Ishikawa (cell line): ENCODE results near the gene NDC1.

Experiments
- CEBPB ChIP-seq: IDR thresholded peaks from 2 replicates; pipeline ENCODE4 v1.6.1; 2012
- CREB1 ChIP-seq: IDR thresholded peaks from 2 replicates; pipeline ENCODE4 v1.6.1; 2012; ENCODE audit warnings: low read depth
- EGR1 ChIP-seq: IDR thresholded peaks from 2 replicates; pipeline ENCODE4 v1.6.1; 2012
- EP300 ChIP-seq: IDR thresholded peaks from 2 replicates; pipeline ENCODE4 v1.6.1; 2012; ENCODE audit warnings: borderline replicate concordance
- FOXM1 ChIP-seq: IDR thresholded peaks from 2 replicates; pipeline ENCODE4 v1.6.1; 2012; ENCODE audit warnings: low read depth, borderline replicate concordance
- NFIC ChIP-seq: IDR thresholded peaks from 2 replicates; pipeline ENCODE4 v1.6.1; 2012
- RAD21 ChIP-seq: IDR thresholded peaks from 2 replicates; pipeline ENCODE4 v1.6.1; 2012; ENCODE audit warnings: low read depth
- TAF1 ChIP-seq: IDR thresholded peaks from 2 replicates; pipeline ENCODE4 v1.6.1; 2012; ENCODE audit warnings: low read depth, mild to moderate bottlenecking
- TCF12 ChIP-seq: IDR thresholded peaks from 2 replicates; pipeline ENCODE4 v1.6.1; 2012; ENCODE audit warnings: low read depth
- TEAD4 ChIP-seq: IDR thresholded peaks from 2 replicates; pipeline ENCODE4 v1.6.1; 2012
- YY1 ChIP-seq: IDR thresholded peaks from 2 replicates; pipeline ENCODE4 v1.6.1; 2012; ENCODE audit warnings: low read depth
- ZBTB7A ChIP-seq: IDR thresholded peaks from 2 replicates; pipeline ENCODE4 v1.6.1; 2012; ENCODE audit warnings: low read depth
- TF ChIP-seq, protein P1 (sequence below): IDR thresholded peaks from 2 replicates; pipeline ENCODE4 v1.6.1; 2012
- TF ChIP-seq, protein P2 (sequence below): IDR thresholded peaks from 2 replicates; pipeline ENCODE4 v1.6.1; 2012
- TF ChIP-seq, protein P3 (sequence below): IDR thresholded peaks from 2 replicates; pipeline ENCODE4 v1.6.1; 2012; ENCODE audit warnings: low read depth, mild to moderate bottlenecking

The NDC1 gene

DNA sequence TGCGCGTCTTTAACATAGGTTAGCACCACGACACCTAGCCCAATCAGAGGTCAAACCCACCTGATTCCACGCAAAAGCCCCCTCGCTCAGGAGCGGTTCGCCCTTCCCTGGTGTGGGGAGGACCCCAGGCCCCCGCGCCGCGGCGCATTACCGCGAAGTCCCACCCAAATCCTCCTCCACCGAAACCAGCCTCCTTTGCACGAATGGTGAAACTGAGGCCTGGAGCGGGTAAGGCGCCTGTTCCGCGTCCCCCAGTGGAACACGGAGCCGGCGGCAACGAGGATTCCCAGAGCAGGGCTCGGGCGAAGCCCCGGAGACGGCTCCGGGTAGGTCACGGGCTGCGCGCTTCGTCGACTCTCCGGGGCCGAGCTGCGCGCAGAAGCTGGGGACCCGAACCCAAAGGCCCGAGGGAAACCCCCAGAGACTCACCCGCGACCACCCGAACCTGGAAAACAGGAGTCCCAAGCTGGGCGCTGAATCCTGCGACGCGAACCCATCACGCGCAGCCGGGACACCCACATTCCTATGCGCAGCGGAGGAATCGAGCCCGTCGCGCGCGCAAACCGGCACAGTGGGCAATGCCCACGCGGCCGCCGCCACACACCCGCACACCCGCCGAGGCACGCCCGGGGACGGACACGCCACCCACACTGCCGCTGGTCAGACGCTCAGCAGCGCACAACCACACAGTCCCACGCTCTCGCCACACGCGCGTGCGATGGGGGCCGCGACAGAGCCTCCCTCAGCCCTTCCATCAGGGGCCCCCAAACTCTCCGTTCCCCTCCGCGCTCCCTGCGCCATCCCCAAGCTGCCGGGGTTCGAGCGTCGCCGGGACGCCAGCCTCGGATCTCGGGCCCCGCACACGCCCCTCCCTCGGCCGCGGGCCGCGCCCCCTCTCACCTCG lies 99.6 kb downstream of the NDC1 start:
- no peak for TF ChIP-seq NFIC
- no peak; the same call in 1 of the 2 replicates for TF ChIP-seq ZBTB7A
- TF ChIP-seq, protein P1, sequence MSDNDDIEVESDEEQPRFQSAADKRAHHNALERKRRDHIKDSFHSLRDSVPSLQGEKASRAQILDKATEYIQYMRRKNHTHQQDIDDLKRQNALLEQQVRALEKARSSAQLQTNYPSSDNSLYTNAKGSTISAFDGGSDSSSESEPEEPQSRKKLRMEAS = peak; percentile 52; the same call in 1 of the 2 replicates

DNA sequence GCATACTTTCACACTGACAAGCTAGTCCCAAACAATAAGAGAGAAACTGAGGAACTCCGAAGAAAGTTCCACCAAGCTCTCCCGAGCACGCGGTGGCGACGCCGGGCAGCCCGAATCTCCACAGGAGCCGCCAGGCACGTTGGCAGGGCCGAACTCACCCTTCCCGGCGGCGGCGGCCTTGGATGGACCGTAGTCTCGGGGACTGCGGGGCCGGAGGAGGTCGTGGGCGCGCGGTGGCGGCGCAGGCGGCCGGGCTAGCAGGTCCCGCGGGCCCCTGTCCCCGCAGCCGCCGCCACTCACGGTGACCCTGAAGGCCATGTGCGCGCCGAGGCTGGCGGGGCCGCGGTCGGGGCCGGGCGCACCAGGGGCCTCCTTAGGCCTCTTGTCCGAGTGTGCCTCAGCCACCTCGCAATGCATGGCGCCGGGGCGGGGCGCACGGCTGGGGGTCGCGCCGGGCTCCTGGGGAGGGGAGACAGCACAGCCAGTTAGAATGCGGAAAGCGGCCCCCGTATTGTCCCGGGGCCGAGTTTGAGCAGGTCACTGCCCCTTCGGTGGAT lies 100.4 kb downstream of the NDC1 start:
- no peak for TF ChIP-seq ZBTB7A
- TF ChIP-seq CREB1 = no peak
- TF ChIP-seq TAF1 = no peak
- no peak for TF ChIP-seq TEAD4
- TF ChIP-seq CEBPB = no peak
- no peak for TF ChIP-seq EP300
- no peak for TF ChIP-seq EGR1
- TF ChIP-seq, protein P1 = no peak
- TF ChIP-seq, protein P2, sequence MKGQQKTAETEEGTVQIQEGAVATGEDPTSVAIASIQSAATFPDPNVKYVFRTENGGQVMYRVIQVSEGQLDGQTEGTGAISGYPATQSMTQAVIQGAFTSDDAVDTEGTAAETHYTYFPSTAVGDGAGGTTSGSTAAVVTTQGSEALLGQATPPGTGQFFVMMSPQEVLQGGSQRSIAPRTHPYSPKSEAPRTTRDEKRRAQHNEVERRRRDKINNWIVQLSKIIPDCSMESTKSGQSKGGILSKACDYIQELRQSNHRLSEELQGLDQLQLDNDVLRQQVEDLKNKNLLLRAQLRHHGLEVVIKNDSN = no peak

DNA sequence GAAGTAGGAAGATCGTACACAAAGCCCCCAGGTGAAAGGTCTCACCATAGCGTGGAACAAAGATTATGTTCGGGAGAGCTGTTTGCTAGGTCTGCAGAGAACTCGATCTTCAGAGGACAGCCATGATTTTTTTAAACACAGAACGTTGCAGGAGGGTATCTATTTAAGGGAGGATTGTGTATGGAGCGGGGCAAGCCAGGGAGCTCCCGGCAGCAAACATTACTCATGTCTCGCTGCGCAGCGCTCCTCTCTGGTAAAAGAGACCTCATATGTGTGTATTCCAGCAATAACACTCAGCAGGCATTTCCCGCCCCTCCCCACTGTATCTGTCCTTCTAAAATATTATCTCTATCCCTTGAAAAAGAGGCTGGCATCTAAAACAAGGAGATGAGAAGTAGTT lies 101.8 kb downstream of the NDC1 start:
- TF ChIP-seq, protein P2 = no peak
- TF ChIP-seq, protein P1 = no peak
- TF ChIP-seq CEBPB (no peak), RAD21 (no peak), NFIC (no peak), TEAD4 (no peak)

DNA sequence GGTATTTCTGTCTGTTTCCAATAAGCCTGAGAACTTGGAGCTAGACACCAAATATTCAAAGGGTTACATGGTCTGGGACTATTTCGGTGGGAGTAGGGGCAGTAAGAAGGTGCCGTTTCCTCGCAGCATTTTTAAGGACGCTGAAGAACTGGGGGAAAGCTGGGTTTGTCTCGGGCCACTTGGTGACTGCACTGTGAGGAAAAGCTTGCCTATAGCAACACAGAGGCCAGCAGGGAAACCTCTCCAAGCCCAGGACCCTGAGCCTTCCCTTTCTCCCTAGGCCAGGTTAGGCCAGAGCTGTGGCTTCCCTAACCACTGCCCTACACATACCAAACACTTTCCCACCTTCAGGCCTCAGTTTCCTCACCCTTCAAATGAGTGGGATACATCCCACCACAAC lies 102.4 kb downstream of the NDC1 start:
- TF ChIP-seq TAF1 = no peak
- no peak for TF ChIP-seq TCF12
- TF ChIP-seq CREB1 = no peak
- TF ChIP-seq, protein P1 = no peak

DNA sequence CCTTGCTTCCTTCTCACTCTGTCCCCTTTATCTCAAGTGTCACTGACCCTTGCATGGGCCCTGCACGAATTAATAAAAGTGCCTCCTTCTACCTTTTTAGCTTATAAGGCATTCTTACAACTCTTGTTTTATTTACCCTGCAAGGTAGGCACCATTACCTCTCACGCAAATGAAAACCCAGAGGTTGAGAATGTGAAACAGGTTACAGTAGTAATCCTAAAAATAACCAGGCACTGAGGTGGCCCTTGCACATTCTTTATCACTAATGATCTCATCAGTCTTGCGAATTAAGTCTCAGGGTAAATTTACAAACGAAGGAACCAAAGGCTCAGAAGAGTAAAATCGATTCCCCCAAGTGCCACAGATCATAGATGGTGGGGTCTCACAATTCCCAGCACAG lies 102.8 kb downstream of the NDC1 start:
- TF ChIP-seq FOXM1 (no peak), CEBPB (no peak), NFIC (no peak), EP300 (no peak)

DNA sequence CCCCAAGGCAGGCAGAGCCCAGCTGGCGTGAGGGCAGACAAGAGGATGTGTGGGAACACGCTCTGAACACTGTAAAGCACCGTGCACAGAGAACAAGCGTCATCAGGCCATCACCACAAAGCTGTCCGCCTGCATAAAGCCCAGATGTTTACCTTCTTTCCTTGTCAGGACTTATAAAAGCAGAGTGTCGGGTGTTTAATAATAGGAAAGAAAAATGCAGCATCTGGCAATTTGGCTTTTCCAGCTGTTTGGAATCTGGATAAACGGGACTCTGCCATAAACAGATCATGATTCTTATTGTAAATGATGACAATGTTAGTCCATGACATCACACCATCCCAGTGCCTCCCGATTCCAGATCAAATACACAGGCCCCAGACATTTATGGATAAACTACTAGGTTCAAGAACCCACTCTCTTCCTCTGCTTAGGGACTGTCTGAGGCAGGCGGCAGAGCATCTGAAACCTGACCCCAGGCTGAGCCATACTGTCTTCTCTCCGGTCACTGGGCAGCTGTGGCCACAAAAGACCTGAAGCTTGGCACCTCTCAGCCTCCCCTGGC lies 103.4 kb downstream of the NDC1 start:
- TF ChIP-seq TAF1 (no peak), CEBPB (no peak), ZBTB7A (no peak), RAD21 (no peak), EP300 (no peak), YY1 (no peak), TEAD4 (no peak)
- TF ChIP-seq, protein P2 = no peak

DNA sequence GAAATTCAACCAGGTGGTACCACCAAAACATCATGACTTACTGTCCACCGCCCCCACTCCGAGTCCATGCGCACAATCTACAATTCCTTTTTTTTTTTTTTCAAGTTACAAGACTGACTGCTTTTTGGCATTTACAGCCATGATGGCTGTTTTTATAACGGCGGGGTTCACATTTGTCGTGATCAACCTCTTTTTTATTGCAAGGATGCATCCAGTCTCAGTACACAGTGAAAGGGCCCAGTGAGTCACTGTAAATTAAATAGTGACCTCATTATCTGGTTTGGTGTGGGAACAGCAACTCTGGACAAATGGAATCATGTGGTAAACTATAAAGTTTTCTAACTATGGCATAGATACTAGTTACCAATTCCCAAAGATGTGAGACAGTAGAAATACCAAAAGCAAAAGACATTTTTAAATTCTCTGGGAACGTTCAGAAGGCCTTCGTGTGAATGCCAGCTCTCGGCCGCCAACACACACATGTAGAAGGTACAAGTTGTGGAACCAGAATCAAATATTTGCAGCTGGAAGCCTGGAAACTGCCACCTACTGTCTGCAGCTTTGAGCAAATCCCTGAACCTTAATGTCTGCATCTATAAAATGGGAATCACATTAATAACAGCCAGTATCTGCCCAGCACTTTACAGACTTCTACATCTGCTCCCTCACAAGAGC lies 104.0 kb downstream of the NDC1 start:
- TF ChIP-seq YY1 = no peak
- TF ChIP-seq CEBPB = no peak
- TF ChIP-seq RAD21 = no peak
- TF ChIP-seq EGR1 = no peak
- TF ChIP-seq, protein P2 = no peak
- TF ChIP-seq EP300 = no peak
- TF ChIP-seq FOXM1 = no peak
- TF ChIP-seq CREB1 = no peak
- TF ChIP-seq, protein P3, sequence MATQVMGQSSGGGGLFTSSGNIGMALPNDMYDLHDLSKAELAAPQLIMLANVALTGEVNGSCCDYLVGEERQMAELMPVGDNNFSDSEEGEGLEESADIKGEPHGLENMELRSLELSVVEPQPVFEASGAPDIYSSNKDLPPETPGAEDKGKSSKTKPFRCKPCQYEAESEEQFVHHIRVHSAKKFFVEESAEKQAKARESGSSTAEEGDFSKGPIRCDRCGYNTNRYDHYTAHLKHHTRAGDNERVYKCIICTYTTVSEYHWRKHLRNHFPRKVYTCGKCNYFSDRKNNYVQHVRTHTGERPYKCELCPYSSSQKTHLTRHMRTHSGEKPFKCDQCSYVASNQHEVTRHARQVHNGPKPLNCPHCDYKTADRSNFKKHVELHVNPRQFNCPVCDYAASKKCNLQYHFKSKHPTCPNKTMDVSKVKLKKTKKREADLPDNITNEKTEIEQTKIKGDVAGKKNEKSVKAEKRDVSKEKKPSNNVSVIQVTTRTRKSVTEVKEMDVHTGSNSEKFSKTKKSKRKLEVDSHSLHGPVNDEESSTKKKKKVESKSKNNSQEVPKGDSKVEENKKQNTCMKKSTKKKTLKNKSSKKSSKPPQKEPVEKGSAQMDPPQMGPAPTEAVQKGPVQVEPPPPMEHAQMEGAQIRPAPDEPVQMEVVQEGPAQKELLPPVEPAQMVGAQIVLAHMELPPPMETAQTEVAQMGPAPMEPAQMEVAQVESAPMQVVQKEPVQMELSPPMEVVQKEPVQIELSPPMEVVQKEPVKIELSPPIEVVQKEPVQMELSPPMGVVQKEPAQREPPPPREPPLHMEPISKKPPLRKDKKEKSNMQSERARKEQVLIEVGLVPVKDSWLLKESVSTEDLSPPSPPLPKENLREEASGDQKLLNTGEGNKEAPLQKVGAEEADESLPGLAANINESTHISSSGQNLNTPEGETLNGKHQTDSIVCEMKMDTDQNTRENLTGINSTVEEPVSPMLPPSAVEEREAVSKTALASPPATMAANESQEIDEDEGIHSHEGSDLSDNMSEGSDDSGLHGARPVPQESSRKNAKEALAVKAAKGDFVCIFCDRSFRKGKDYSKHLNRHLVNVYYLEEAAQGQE = no peak
- TF ChIP-seq, protein P1 = no peak
- TF ChIP-seq ZBTB7A = no peak
- TF ChIP-seq TCF12 = no peak
- TF ChIP-seq TEAD4 = no peak
- no peak for TF ChIP-seq NFIC
- TF ChIP-seq TAF1 = no peak
